Astrocyte (in vitro differentiated cells and primary cell): ENCODE measurements around the gene SHQ1. TPM values are rescaled to one million over a fixed set of nuclear protein-coding genes. Genes with fewer than 3 reads are reported as not detected.
"Not testable (repeated sequence)": the region's sequence is repeated elsewhere in the genome, so short reads cannot be mapped to it uniquely, and the experiment has no call there.

ENCODE experiments used
- DNase-seq: peaks from one replicate; pipeline ENCODE4 v3.0.0-alpha.2; 2010; ENCODE audit warnings: low read depth
- FAIRE-seq: peaks from 2 replicates; lab custom pipeline; 2011; peaks lifted over from hg19 to GRCh38; lab: Jason Lieb, UNC
- H2AFZ ChIP-seq: 2 replicates; pipeline ENCODE4 v1.6.0; 2012; ENCODE audit warnings: low read depth, low read length, inconsistent platforms
- H3K27ac ChIP-seq: 2 replicates; pipeline ENCODE4 v1.5.1; 2011; ENCODE audit warnings: low read depth, low read length, inconsistent platforms
- H3K27me3 ChIP-seq: 2 replicates; pipeline ENCODE4 v1.6.0; 2011; ENCODE audit warnings: low read length, inconsistent platforms; ENCODE audit not compliant: insufficient read depth
- H3K36me3 ChIP-seq: 2 replicates; pipeline ENCODE4 v1.5.1; 2011; ENCODE audit warnings: low read length, inconsistent platforms; ENCODE audit not compliant: insufficient read depth
- H3K4me1 ChIP-seq: 2 replicates; pipeline ENCODE4 v1.5.1; 2011; ENCODE audit warnings: low read length, inconsistent platforms; ENCODE audit not compliant: insufficient read depth
- H3K4me2 ChIP-seq: 2 replicates; pipeline ENCODE4 v1.6.0; 2012; ENCODE audit warnings: low read length, inconsistent platforms
- H3K4me3 ChIP-seq: 2 replicates; pipeline ENCODE4 v1.5.1; 2011; ENCODE audit warnings: low read depth, mild to moderate bottlenecking, low read length, inconsistent platforms; ENCODE audit not compliant: insufficient read depth
- H3K79me2 ChIP-seq: 2 replicates; pipeline ENCODE4 v1.6.0; 2012; ENCODE audit warnings: mild to moderate bottlenecking, low read length, inconsistent platforms; ENCODE audit not compliant: insufficient read depth
- H3K9ac ChIP-seq: 2 replicates; pipeline ENCODE4 v1.6.0; 2012; ENCODE audit warnings: mild to moderate bottlenecking, low read length, inconsistent platforms
- H3K9me3 ChIP-seq: 2 replicates; pipeline ENCODE4 v1.5.1; 2012; ENCODE audit warnings: low read depth, mild to moderate bottlenecking, low read length, inconsistent platforms; ENCODE audit not compliant: insufficient read depth
- H4K20me1 ChIP-seq: 2 replicates; pipeline ENCODE4 v1.6.0; 2012; ENCODE audit warnings: low read length, inconsistent platforms; ENCODE audit not compliant: insufficient read depth
- H3K27ac Mint-ChIP-seq: one replicate; pipeline ENCODE4 v1.8.0; 2021; ENCODE audit warnings: mild to moderate bottlenecking, mixed read lengths; ENCODE audit not compliant: unreplicated experiment
- H3K27me3 Mint-ChIP-seq: one replicate; pipeline ENCODE4 v1.8.0; 2021; ENCODE audit warnings: low read depth, mixed read lengths; ENCODE audit not compliant: unreplicated experiment
- H3K36me3 Mint-ChIP-seq: one replicate; pipeline ENCODE4 v1.8.0; 2021; ENCODE audit warnings: low read depth, mixed read lengths; ENCODE audit not compliant: unreplicated experiment
- H3K4me1 Mint-ChIP-seq: one replicate; pipeline ENCODE4 v1.8.0; 2021; ENCODE audit warnings: low read depth, mixed read lengths; ENCODE audit not compliant: unreplicated experiment
- H3K4me3 Mint-ChIP-seq: one replicate; pipeline ENCODE4 v1.8.0; 2021; ENCODE audit warnings: mild to moderate bottlenecking, moderate library complexity, mixed read lengths; ENCODE audit not compliant: unreplicated experiment
- H3K9me3 Mint-ChIP-seq: one replicate; pipeline ENCODE4 v1.8.0; 2021; ENCODE audit warnings: mild to moderate bottlenecking, mixed read lengths; ENCODE audit not compliant: unreplicated experiment
- CTCF ChIP-seq: IDR thresholded peaks from 2 replicates; pipeline ENCODE4 v1.5.1; 2011; ENCODE audit warnings: low read depth, mild to moderate bottlenecking, inconsistent platforms, low read length, moderate library complexity; ENCODE audit not compliant: insufficient read depth
- EZH2 ChIP-seq: IDR thresholded peaks from 2 replicates; pipeline ENCODE4 v1.6.1; 2012; ENCODE audit warnings: mild to moderate bottlenecking, low read length, inconsistent platforms; ENCODE audit not compliant: insufficient read depth
- total RNA-seq: library from RNA; stranded (reverse); gene quantifications from 2 replicates; pipeline ENCODE4 v1.2.1, GENCODE V29; 2021

Gene SHQ1
- total RNA-seq, 1 donor from 2014 or later = 28.4 TPM

- no peaks in the 10 kb centered on the region for H3K9me3 ChIP-seq
- peaks cover 8% of the 10 kb centered on the region for H3K36me3 ChIP-seq
Measured at GRCh38 chr3:72794079-72794478, 54.2 kb downstream of the SHQ1 start.

GRCh38 chr3:72791161-72791560 lies 57.1 kb downstream of the SHQ1 start:
- H4K20me1 ChIP-seq = peaks cover 7% of the 10 kb centered on the region
- H3K9ac ChIP-seq = no peak overlapping the region
- Mint-ChIP-seq H3K27me3 (no peaks in the 10 kb centered on the region), H3K36me3 (peaks cover 8% of the 10 kb centered on the region), H3K4me1 (no peaks in the 10 kb centered on the region), H3K27ac (no peak overlapping the region), H3K9me3 (no peaks in the 10 kb centered on the region), H3K4me3 (no peak overlapping the region)
- DNase-seq (no peak), FAIRE-seq (no peak)
- H3K36me3 ChIP-seq = peaks cover 8% of the 10 kb centered on the region
- H3K27me3 ChIP-seq = no peaks in the 10 kb centered on the region
- H3K9me3 ChIP-seq = no peaks in the 10 kb centered on the region
- no peak overlapping the region for H3K4me3 ChIP-seq
- H3K4me2 ChIP-seq = no peak overlapping the region
- H3K4me1 ChIP-seq = no peaks in the 10 kb centered on the region
- H3K27ac ChIP-seq = no peak overlapping the region
- no peaks in the 10 kb centered on the region for H3K79me2 ChIP-seq
- TF ChIP-seq CTCF (no peak), EZH2 (no peak)
- H2AFZ ChIP-seq = no peak overlapping the region

More at GRCh38 chr3:72794079-72794478, 54.2 kb downstream of the SHQ1 start:
- no peak overlapping the region for H3K9ac ChIP-seq
- no peak overlapping the region for H3K4me3 ChIP-seq
- FAIRE-seq (no peak), DNase-seq (no peak)
- Mint-ChIP-seq H3K4me3 (no peak overlapping the region), H3K9me3 (no peaks in the 10 kb centered on the region), H3K27me3 (no peaks in the 10 kb centered on the region), H3K4me1 (peaks cover 10% of the 10 kb centered on the region), H3K27ac (no peak overlapping the region), H3K36me3 (peaks cover 6% of the 10 kb centered on the region)
- no peak overlapping the region for H3K4me2 ChIP-seq
- H2AFZ ChIP-seq = no peak overlapping the region
- no peaks in the 10 kb centered on the region for H4K20me1 ChIP-seq
- no peaks in the 10 kb centered on the region for H3K4me1 ChIP-seq
- TF ChIP-seq EZH2 (no peak), CTCF (no peak)
- H3K27ac ChIP-seq = no peak overlapping the region
- no peaks in the 10 kb centered on the region for H3K27me3 ChIP-seq
- H3K79me2 ChIP-seq = no peaks in the 10 kb centered on the region

GRCh38 chr3:72789786-72790185 lies 58.5 kb downstream of the SHQ1 start:
- DNase-seq (no peak), FAIRE-seq (no peak)
- no peak overlapping the region for H3K27ac Mint-ChIP-seq

GRCh38 chr3:72788232-72788631 lies 60.0 kb downstream of the SHQ1 start:
- not testable (repeated sequence) for H3K4me1 Mint-ChIP-seq, H3K36me3 ChIP-seq, H3K9ac ChIP-seq, H3K4me3 Mint-ChIP-seq, H3K36me3 Mint-ChIP-seq, H4K20me1 ChIP-seq, DNase-seq, H3K4me3 ChIP-seq, H3K4me1 ChIP-seq, H3K27me3 ChIP-seq, FAIRE-seq, H3K27ac ChIP-seq, H3K9me3 Mint-ChIP-seq, H3K9me3 ChIP-seq, H3K27ac Mint-ChIP-seq, H3K79me2 ChIP-seq, H3K27me3 Mint-ChIP-seq, H2AFZ ChIP-seq, H3K4me2 ChIP-seq

More at GRCh38 chr3:72789786-72790185, 58.5 kb downstream of the SHQ1 start:
- Histone ChIP-seq H3K9me3 (no peaks in the 10 kb centered on the region), H3K27ac (no peak overlapping the region), H4K20me1 (peaks cover 8% of the 10 kb centered on the region), H3K9ac (no peak overlapping the region), H3K4me3 (no peak overlapping the region), H3K79me2 (no peaks in the 10 kb centered on the region), H3K36me3 (peaks cover 8% of the 10 kb centered on the region), H3K4me1 (no peaks in the 10 kb centered on the region), H3K27me3 (no peaks in the 10 kb centered on the region), H3K4me2 (no peak overlapping the region), H2AFZ (no peak overlapping the region)
- H3K36me3 Mint-ChIP-seq = peaks cover 3% of the 10 kb centered on the region
- no peaks in the 10 kb centered on the region for H3K4me1 Mint-ChIP-seq
- TF ChIP-seq CTCF = no peak
- TF ChIP-seq EZH2 = no peak
- H3K9me3 Mint-ChIP-seq = no peaks in the 10 kb centered on the region
- no peaks in the 10 kb centered on the region for H3K27me3 Mint-ChIP-seq
- no peak overlapping the region for H3K4me3 Mint-ChIP-seq
